Astrocyte of the spinal cord (primary cell): ENCODE results near the gene DUSP22.
"Not testable (repeated sequence)": the region's sequence is repeated elsewhere in the genome, so short reads cannot be mapped to it uniquely, and the experiment has no call there.

Experiments used
- DNase-seq: peaks from one replicate; pipeline ENCODE4 v3.0.0; 2011; ENCODE audit warnings: low read depth, low spot score
- H3K4me3 ChIP-seq: 2 replicates; pipeline ENCODE4 v1.5.1; 2011; ENCODE audit warnings: low read depth, mild to moderate bottlenecking, low read length, moderate library complexity
- in situ Hi-C: cut with HindIII; loops from 2 replicates; pipeline ENCODE4 v1.10.0; 2017; ENCODE audit warnings: low sequenced_read_pairs
- TF ChIP-seq, protein P1 (sequence below): IDR thresholded peaks from 2 replicates; pipeline ENCODE4 v1.5.1; 2012; ENCODE audit warnings: low read depth, mild to moderate bottlenecking, low read length, inconsistent platforms

DUSP22 gene

DNA sequence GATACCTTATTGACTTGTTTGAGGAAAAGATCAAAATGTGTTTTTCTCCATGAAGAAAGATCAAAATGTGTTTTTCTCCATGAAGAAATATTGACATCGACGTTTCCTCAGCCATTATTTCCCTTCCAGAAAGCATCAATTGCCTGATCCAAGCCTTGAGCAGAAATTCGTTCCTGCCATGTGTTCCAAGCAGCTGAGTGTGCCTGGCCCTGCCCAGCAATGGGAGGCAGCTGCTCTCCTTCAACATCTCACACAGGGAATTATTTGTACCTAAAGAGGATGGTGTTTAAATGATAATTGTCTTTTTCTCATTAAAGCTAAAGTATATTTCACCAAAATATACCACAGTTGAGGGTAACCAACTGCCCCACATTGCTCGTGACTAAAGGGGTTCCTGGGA lies 7.8 kb upstream of the DUSP22 start:
- no peak overlapping the region for H3K4me3 ChIP-seq
- in situ Hi-C loops, result no loop called here
- DNase-seq, result no peak
- TF ChIP-seq, protein P1, sequence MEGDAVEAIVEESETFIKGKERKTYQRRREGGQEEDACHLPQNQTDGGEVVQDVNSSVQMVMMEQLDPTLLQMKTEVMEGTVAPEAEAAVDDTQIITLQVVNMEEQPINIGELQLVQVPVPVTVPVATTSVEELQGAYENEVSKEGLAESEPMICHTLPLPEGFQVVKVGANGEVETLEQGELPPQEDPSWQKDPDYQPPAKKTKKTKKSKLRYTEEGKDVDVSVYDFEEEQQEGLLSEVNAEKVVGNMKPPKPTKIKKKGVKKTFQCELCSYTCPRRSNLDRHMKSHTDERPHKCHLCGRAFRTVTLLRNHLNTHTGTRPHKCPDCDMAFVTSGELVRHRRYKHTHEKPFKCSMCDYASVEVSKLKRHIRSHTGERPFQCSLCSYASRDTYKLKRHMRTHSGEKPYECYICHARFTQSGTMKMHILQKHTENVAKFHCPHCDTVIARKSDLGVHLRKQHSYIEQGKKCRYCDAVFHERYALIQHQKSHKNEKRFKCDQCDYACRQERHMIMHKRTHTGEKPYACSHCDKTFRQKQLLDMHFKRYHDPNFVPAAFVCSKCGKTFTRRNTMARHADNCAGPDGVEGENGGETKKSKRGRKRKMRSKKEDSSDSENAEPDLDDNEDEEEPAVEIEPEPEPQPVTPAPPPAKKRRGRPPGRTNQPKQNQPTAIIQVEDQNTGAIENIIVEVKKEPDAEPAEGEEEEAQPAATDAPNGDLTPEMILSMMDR, result no peak

DNA sequence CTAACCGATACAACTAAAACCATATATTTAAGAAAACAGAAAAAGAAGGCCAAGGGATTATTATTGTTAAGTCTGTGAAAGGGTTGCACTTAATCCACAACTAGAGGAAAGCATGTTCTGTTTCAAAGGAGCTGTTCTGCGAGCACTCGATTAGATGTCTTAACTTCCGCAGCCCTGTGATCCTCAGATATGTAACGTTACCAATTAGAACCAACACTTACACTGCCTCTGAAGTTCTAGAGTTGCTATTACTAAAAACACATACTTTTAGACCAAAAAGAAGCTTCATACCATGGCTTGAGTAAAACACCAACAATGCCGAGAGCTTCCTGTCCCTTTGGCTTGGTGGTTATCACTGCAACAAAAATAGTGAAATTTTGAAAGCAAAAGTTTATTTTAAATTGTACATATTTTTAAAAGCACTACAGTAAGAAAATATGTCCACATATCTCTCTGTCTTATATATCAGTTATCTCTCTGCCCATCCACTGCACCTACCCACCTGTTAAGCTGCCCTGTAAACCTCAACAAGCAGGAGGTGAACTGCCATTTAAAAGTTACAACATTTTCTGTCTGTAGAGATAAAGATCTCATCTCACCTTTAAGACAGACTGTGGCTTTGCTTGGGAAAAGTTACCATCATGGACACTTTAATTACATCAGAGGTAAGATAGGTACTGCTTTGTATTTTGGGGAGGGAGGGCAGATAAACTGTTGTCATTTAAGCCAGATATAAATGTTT lies 7.1 kb upstream of the DUSP22 start:
- TF ChIP-seq, protein P1, result no peak
- no peak overlapping the region for H3K4me3 ChIP-seq
- no peak for DNase-seq
- in situ Hi-C loops, result no loop called here

DNA sequence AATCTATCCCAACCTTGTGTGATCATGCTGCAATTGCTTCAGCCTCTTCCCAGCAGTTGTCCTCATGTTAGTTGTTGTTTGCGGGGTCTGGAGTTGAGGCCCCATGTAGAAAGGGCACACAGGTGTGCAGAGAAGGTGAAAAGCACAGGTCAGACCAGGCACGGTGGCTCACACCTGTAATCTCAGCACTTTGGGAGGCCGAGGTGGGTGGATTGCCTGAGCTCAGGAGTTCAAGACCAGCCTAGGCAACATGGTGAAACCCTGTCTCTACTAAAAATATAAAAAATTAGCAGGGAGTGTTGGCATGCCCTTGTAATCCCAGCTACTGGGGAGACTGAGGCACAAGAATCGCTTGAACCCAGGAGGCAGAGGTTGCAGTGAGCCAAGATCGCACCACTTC lies 6.4 kb upstream of the DUSP22 start:
- in situ Hi-C loops, DNase-seq: not testable (repeated sequence)

DNA sequence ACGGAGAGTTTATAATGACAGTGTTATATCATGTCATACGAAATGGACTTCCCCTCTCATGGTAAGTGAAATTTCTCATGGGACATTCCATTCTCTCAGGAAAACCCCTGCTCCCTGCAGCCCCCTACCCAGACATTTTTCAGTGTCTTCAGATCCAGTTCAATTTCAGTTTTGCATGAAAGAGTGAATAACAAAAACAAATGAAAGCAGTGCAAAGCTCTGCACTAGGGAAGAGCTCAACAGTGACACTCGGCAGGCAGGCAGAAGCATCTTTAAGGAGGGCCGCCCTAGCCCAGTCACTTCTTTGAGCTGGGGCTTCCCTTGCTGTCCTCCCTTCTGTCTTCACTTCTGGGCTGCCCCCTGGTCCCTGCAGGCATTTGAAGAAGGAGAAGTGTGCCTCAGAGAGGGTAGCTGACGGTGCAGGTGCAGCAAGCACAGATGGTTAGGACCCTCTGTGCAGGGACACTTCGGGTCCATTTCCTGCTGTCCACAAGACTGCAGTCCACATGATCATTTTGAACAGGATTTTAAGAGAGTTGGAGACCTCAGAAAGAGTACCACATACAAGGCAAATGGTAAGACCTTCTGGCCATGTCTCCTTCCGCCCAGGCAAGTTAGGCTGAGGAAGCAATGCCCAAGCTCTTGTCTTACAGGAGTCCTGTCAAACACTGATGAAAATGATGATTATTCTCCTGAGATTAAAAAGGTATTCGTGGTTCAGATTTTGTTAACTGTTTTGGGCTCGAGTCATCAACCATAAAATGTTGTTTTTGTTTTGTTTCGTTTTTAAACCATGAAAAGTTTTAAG lies 5.4 kb upstream of the DUSP22 start:
- TF ChIP-seq, protein P1, result no peak
- H3K4me3 ChIP-seq, result no peak overlapping the region
- in situ Hi-C loops, result no loop called here
- DNase-seq, result no peak

More for the DNA sequence above, 6.4 kb upstream of the DUSP22 start:
- H3K4me3 ChIP-seq, result not testable (repeated sequence)

DNA sequence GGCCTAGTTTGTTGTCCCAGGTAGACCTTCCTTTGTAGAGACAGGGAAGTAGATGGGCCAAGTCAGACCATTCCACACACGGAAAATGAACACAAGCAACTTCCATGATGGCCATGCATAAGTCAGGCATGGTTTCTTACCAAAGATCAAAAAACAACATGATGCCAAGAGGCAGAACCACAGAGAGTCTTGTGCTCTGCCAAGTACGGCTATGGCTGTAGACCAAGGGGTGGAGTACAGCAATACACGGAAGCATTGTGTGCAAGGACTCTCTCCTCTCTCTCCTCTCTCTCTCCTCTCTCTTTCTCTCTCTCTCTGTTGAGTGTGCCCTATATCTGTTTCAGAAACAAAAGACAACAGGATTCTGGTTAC lies 4.8 kb upstream of the DUSP22 start:
- DNase-seq, result no peak
- TF ChIP-seq, protein P1, result no peak
- no peak overlapping the region for H3K4me3 ChIP-seq
- in situ Hi-C loops, result no loop called here

DNA sequence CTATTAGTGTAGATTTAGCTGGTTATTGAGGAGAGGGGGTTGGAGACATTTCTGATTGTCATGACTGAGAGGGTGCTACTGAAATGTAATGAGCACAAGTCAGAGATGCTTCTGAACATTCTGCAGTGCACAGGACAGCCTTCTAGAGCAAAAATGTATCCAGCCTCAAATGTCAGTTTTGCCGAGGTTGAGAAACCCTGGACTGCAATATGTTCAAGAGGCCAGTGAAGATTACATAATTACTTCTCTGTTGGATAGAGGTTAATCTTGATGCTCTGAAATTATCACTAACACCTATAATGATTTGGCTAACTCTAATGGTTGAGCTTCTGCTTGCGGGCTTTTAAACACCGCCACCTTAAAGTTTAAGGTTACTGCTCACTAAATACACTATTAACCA lies 3.4 kb upstream of the DUSP22 start:
- H3K4me3 ChIP-seq, result no peak overlapping the region
- TF ChIP-seq, protein P1, result no peak
- no peak for DNase-seq
- in situ Hi-C loops, result no loop called here
